ENCODE data around the gene SCN5A.

Gene SCN5A

GRCh38 chr3:38598791-38599190 is 50.7 kb downstream of the SCN5A start:
- no peak for DNase-seq

- no peak for DNase-seq
Observed at GRCh38 chr3:38597502-38598060, 51.9 kb downstream of the SCN5A start.

- DNase-seq, result no peak
Observed at GRCh38 chr3:38595393-38595792, 54.1 kb downstream of the SCN5A start.

- no peak for DNase-seq
Observed at GRCh38 chr3:38590521-38590920, 59.0 kb downstream of the SCN5A start.

GRCh38 chr3:38588995-38589937 is 60.2 kb downstream of the SCN5A start:
- DNase-seq, result no peak

- no peak for DNase-seq
Observed at GRCh38 chr3:38588371-38588971, 61.0 kb downstream of the SCN5A start.

- no peak for DNase-seq
Observed at GRCh38 chr3:38587548-38588131, 61.8 kb downstream of the SCN5A start.

GRCh38 chr3:38586546-38587520 is 62.7 kb downstream of the SCN5A start:
- DNase-seq, result no peak

GRCh38 chr3:38585791-38586420 is 63.6 kb downstream of the SCN5A start:
- no peak for DNase-seq

GRCh38 chr3:38583688-38584087 is 65.8 kb downstream of the SCN5A start:
- DNase-seq, result no peak

GRCh38 chr3:38582941-38583645 is 66.4 kb downstream of the SCN5A start:
- no peak for DNase-seq

GRCh38 chr3:38582316-38582715 is 67.2 kb downstream of the SCN5A start:
- no peak for DNase-seq

- DNase-seq, result no peak
Observed at GRCh38 chr3:38581774-38582173, 67.7 kb downstream of the SCN5A start.

- no peak for DNase-seq
Observed at GRCh38 chr3:38580450-38581382, 68.8 kb downstream of the SCN5A start.

- DNase-seq, result no peak
Observed at GRCh38 chr3:38579551-38580449, 69.7 kb downstream of the SCN5A start.

- no peak for DNase-seq
Observed at GRCh38 chr3:38579141-38579540, 70.3 kb downstream of the SCN5A start.

GRCh38 chr3:38578551-38578950 is 70.9 kb downstream of the SCN5A start:
- DNase-seq, result no peak

- DNase-seq, result no peak
Observed at GRCh38 chr3:38578081-38578475, 71.4 kb downstream of the SCN5A start.
